Heart left ventricle (tissue), 13 donors: ENCODE data around the gene GRIPAP1.

Experiments
- POLR2A ChIP-seq, 2 donors: fragments of 450-650 bp; IDR thresholded peaks; one replicate each; pipeline ENCODE4 v1.6.1; 2017; ENCODE audit warnings: antibody characterized with exemption in 2 of 2, mild to moderate bottlenecking in 2 of 2, moderate library complexity in 2 of 2
- TF ChIP-seq, protein P1 (sequence below), 12 donors: fragments of 200-600 bp; sonication (generic) in 4 of 12; IDR thresholded peaks; one replicate each; pipeline versions ENCODE4 v1.5.0 to v1.8.0; 2018 to 2022; ENCODE audit warnings: antibody characterized with exemption in 12 of 12, mild to moderate bottlenecking in 5 of 12
- donor health status: ischemic (EF 13 %, LVEDD 7.1; RV severe dilation, severe dysfunction).
- donor health status: DM: no; HTN: yes; CAD: no.
- donor health status: DM: no; HTN: no; CAD: no.
- donor health status: ischemic (EF 25% LVEDD 6.9; RV normal size, moderate dysfunction).
- donor health status: ischemic (EF 25% LVEDD 5.7; RV mildly dilated, moderate dysfunction).
- donor health status: ischemic (EF 35%, LVEDD 5.7; RV mildly dilated, moderate dysfunction).
- donor health status: nonischemic (EF 11% LVEDD 7.7; RV severe dilation, severe dysfunction).
- donor health status: DM: yes; HTN: yes; CAD: no.
- donor health status: PGD.
- donor health status: ischemic (EF 29% LVEDD 5.4; RV normal size, mild dysfunction).
- donor health status: nonischemic (EF 23%, LVEDD 6.1; RV moderate dilation, normal function).

DNA sequence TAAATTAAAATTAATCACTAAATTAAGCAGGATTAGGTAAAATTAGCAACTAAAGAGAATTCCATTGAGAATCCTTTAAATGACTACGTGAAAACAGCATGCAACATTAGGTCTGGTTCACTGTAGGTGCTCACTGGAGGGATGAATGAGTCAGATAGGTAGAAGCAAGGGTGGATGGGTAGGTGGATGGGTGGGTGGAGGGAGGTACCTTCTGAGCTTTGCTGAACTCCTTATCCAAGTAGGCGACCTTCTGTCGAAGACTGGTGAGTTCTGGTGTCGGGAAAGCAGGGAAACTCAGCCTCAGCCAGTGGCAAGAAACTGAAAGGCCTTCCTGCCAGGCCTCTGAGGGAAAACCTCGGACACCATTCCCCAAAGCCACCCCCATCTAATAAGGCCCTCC lies 3.0 kb downstream of the GRIPAP1 start:
- TF ChIP-seq POLR2A (IDR thresholded peaks at IDR 0.05), result no peak
- TF ChIP-seq, protein P1, sequence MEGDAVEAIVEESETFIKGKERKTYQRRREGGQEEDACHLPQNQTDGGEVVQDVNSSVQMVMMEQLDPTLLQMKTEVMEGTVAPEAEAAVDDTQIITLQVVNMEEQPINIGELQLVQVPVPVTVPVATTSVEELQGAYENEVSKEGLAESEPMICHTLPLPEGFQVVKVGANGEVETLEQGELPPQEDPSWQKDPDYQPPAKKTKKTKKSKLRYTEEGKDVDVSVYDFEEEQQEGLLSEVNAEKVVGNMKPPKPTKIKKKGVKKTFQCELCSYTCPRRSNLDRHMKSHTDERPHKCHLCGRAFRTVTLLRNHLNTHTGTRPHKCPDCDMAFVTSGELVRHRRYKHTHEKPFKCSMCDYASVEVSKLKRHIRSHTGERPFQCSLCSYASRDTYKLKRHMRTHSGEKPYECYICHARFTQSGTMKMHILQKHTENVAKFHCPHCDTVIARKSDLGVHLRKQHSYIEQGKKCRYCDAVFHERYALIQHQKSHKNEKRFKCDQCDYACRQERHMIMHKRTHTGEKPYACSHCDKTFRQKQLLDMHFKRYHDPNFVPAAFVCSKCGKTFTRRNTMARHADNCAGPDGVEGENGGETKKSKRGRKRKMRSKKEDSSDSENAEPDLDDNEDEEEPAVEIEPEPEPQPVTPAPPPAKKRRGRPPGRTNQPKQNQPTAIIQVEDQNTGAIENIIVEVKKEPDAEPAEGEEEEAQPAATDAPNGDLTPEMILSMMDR (IDR thresholded peaks at IDR 0.05), result no peak
